OCI-LY7 (cell line): ENCODE data around the gene CEP97. TPM values are rescaled to one million over a fixed set of nuclear protein-coding genes. Genes with fewer than 3 reads are reported as not detected.
A peak's percentile ranks its signal among the peaks of the same experiment; 100 is the strongest.

Source experiments
- BruUV-seq: library from RNA; stranded (reverse); fragments of 400-500 nt; replicated peaks from 2 replicates; lab custom pipeline; 2021; lab: Mats Ljungman, UMichigan
- CTCF ChIA-PET: fragments of 300-600 bp; sonication (Branson Sonifier 250); formaldehyde crosslinking; loops from one replicate; lab custom pipeline; 2022; ENCODE audit warnings: antibody characterized with exemption; ENCODE audit not compliant: unreplicated experiment; lab: Charles Lee
- POLR2A ChIA-PET: fragments of 300-600 bp; sonication (Branson Sonifier 250); formaldehyde crosslinking; loops from one replicate; lab custom pipeline; 2022; ENCODE audit warnings: antibody characterized with exemption; lab: Charles Lee
- DNase-seq: peaks from one replicate; pipeline ENCODE4 v3.0.0-alpha.2; 2015; ENCODE audit warnings: low spot score
- H2AFZ ChIP-seq: fragments of 200-600 bp; sonication (generic), shearing (Covaris generic); 2 replicates; pipeline ENCODE4 v1.6.1; 2014; ENCODE audit warnings: mild to moderate bottlenecking, antibody characterized with exemption, low read length, moderate library complexity
- H3K27ac ChIP-seq: fragments of 200-600 bp; sonication (generic); 2 replicates; pipeline ENCODE4 v1.5.1; 2014; ENCODE audit warnings: mixed run types, low read depth, mild to moderate bottlenecking, moderate library complexity, low read length, inconsistent platforms; ENCODE audit not compliant: poor library complexity, severe bottlenecking
- H3K36me3 ChIP-seq: fragments of 200-600 bp; sonication (generic); 2 replicates; pipeline ENCODE4 v1.6.1; 2014; ENCODE audit warnings: mild to moderate bottlenecking, antibody characterized with exemption, low read length, moderate library complexity, mixed read lengths; ENCODE audit not compliant: insufficient read depth
- H3K4me1 ChIP-seq: fragments of 200-600 bp; sonication (generic); 2 replicates; pipeline ENCODE4 v1.5.1; 2014; ENCODE audit warnings: mild to moderate bottlenecking, low read length; ENCODE audit not compliant: insufficient read depth, poor library complexity, severe bottlenecking
- H3K4me2 ChIP-seq: fragments of 200-600 bp; sonication (generic); 2 replicates; pipeline ENCODE4 v1.6.1; 2014; ENCODE audit warnings: mild to moderate bottlenecking, low read length
- H3K4me3 ChIP-seq: fragments of 200-600 bp; sonication (generic); 2 replicates; pipeline ENCODE4 v1.5.1; 2014; ENCODE audit warnings: mild to moderate bottlenecking, low read depth, low read length; ENCODE audit not compliant: poor library complexity, severe bottlenecking
- H3K79me2 ChIP-seq: fragments of 200-600 bp; sonication (generic); 2 replicates; pipeline ENCODE4 v1.6.1; 2016; ENCODE audit warnings: low read depth, mild to moderate bottlenecking, low read length, moderate library complexity, mixed read lengths; ENCODE audit not compliant: insufficient read depth
- H3K9me2 ChIP-seq: fragments of 200-600 bp; sonication (generic); 2 replicates; pipeline ENCODE4 v1.6.1; 2016; ENCODE audit warnings: mild to moderate bottlenecking, low read length, mixed read lengths; ENCODE audit not compliant: insufficient read depth
- H3K9me3 ChIP-seq: fragments of 200-600 bp; sonication (generic); 2 replicates; pipeline ENCODE4 v1.6.1; 2014; ENCODE audit warnings: mild to moderate bottlenecking, mixed run types, low read length, mixed read lengths
- H4K20me1 ChIP-seq: fragments of 200-600 bp; sonication (generic); 2 replicates; pipeline ENCODE4 v1.6.1; 2014; ENCODE audit warnings: mild to moderate bottlenecking, antibody characterized with exemption, low read length, moderate library complexity, mixed read lengths; ENCODE audit not compliant: insufficient read depth
- EZH2phosphoT487 ChIP-seq: fragments of 200-600 bp; sonication (generic); IDR thresholded peaks from 2 replicates; pipeline ENCODE4 v1.6.1; 2018; ENCODE audit warnings: low read depth, borderline replicate concordance, mild to moderate bottlenecking, mixed run types, antibody characterized with exemption, low read length, moderate library complexity, mixed read lengths
- intact Hi-C: fragments of 100-400 bp; cut with micrococcal nuclease; formaldehyde crosslinking; loops from one replicate; pipeline ENCODE4 v1.10.0; 2022; ENCODE audit not compliant: unreplicated experiment
- total RNA-seq, 2 experiments: library from RNA; depleted of rRNA in 1 of 2; stranded (reverse); fragments of >200 nt in 1 of 2; shearing (Covaris generic) in 1 of 2; gene quantifications; 2 replicates each; pipeline ENCODE4 v1.2.3, GENCODE V29; 2014 to 2022
- TF ChIP-seq, protein P1 (sequence below): fragments of 200-600 bp; sonication (generic); conservative IDR thresholded peaks from 2 replicates; pipeline ENCODE4 v1.5.1; 2014; ENCODE audit warnings: mild to moderate bottlenecking, antibody characterized with exemption, low read length, moderate library complexity, mixed read lengths

CEP97 gene
- total RNA-seq, 2 experiments from 2014 or later = 27.3 to 43.5 TPM

DNA sequence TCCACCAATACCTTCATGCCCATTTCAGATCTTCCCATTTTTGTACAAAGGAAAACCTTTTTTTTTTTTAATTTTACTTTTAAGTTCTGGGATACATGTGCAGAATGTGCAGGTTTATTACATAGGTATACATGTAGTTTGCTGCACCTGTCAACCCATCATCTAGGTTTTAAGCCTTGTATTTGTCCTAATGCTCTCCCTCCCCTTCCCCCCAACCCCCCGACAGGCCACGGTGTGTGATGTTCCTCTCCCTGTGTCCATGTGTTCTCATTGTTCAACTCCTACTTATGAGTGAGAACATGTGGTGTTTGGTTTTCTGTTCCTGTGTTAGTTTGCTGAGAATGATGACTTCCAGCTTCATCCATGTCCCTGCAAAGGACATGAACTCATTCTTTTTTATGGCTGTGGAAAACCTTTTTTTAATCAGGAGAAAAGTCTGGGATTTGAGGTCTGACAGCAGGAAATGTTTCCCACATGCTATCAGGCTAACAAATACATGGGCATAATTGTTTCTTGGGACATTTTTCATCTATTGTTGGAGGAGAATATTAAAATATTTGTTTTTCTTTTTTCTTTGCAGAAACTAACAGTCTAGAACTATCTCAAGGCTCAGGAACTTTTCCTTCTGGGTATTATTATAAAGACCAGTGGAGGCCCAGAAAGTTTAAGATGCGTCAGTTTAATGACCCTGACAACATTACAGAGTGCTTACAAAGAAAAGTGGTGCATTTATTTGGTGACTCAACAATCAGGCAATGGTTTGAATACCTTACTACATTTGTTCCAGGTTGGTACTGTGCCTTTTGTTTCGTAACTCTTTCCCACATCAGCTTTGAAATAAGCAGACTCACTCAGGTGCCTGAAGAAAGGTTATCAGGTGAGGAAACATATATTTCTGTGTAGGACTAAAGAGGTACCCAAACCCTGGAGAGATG is 92.1 kb downstream of the CEP97 start:
- ChIA-PET CTCF (no interaction called here), POLR2A (interaction anchor here (0.6 to 2.5 kb wide), 7 partner anchors 11 to 525 kb away, joined by 3 to 11 read pairs (median 4); partner anchors contain the start of gene NFKBIZ)
- Histone ChIP-seq H2AFZ (no peak overlapping the region), H4K20me1 (no peaks in the 10 kb centered on the region), H3K36me3 (peaks cover 62% of the 10 kb centered on the region), H3K4me2 (no peak overlapping the region), H3K9me2 (no peaks in the 10 kb centered on the region), H3K9me3 (no peaks in the 10 kb centered on the region), H3K27ac (no peak overlapping the region), H3K4me3 (no peak overlapping the region), H3K4me1 (peaks cover 36% of the 10 kb centered on the region), H3K79me2 (peaks cover 11% of the 10 kb centered on the region; the same call in 1 of the 2 replicates)
- BruUV-seq = no TSS peak
- no peak for DNase-seq
- intact Hi-C loops = loop anchor here (10.0 kb wide), 1 partner anchor 318 kb away; no protein-coding TSS in a partner anchor
- no peak for TF ChIP-seq EZH2phosphoT487

DNA sequence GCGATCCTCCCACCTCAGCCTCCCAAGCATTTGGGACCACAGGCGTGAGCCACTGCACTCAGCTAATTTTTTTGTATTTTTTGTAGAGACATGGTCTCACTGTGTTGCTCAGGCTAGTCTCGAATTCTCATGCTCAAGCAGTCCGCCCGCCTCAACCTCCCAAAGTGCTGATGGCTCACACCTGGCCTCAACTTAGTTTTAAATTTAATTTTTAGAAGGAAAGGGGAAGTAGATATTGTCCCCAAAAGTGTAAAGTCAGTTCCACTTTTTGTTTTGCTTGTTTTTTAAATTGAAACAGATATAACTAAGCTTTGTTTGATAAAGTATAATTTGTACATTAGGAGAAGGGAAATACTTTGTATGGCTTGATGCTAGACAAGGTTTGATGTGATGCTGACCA is 93.6 kb downstream of the CEP97 start:
- DNase-seq = peak; percentile 55
- Histone ChIP-seq H3K27ac (peak overlapping the region; percentile 30), H3K4me2 (peak overlapping the region; percentile 16), H3K9me3 (no peaks in the 10 kb centered on the region), H3K36me3 (peaks cover 76% of the 10 kb centered on the region), H2AFZ (no peak overlapping the region), H3K79me2 (peaks cover 11% of the 10 kb centered on the region; the same call in 1 of the 2 replicates), H3K9me2 (no peaks in the 10 kb centered on the region), H3K4me1 (peaks cover 36% of the 10 kb centered on the region), H4K20me1 (no peaks in the 10 kb centered on the region), H3K4me3 (no peak overlapping the region)
- no TSS peak for BruUV-seq
- POLR2A ChIA-PET = interaction anchor here (0.9 to 2.5 kb wide), 13 partner anchors 8 to 408 kb away, joined by 3 to 11 read pairs (median 4); partner anchors contain the start of gene NFKBIZ
- CTCF ChIA-PET = interaction anchor here (0.8 to 0.9 kb wide), 2 partner anchors 59 to 416 kb away, joined by 3 read pairs; no protein-coding TSS in a partner anchor
- intact Hi-C loops = loop anchor here (10.0 kb wide), 1 partner anchor 317 kb away; no protein-coding TSS in a partner anchor
- TF ChIP-seq, protein P1, sequence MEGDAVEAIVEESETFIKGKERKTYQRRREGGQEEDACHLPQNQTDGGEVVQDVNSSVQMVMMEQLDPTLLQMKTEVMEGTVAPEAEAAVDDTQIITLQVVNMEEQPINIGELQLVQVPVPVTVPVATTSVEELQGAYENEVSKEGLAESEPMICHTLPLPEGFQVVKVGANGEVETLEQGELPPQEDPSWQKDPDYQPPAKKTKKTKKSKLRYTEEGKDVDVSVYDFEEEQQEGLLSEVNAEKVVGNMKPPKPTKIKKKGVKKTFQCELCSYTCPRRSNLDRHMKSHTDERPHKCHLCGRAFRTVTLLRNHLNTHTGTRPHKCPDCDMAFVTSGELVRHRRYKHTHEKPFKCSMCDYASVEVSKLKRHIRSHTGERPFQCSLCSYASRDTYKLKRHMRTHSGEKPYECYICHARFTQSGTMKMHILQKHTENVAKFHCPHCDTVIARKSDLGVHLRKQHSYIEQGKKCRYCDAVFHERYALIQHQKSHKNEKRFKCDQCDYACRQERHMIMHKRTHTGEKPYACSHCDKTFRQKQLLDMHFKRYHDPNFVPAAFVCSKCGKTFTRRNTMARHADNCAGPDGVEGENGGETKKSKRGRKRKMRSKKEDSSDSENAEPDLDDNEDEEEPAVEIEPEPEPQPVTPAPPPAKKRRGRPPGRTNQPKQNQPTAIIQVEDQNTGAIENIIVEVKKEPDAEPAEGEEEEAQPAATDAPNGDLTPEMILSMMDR = no peak
- no peak for TF ChIP-seq EZH2phosphoT487

DNA sequence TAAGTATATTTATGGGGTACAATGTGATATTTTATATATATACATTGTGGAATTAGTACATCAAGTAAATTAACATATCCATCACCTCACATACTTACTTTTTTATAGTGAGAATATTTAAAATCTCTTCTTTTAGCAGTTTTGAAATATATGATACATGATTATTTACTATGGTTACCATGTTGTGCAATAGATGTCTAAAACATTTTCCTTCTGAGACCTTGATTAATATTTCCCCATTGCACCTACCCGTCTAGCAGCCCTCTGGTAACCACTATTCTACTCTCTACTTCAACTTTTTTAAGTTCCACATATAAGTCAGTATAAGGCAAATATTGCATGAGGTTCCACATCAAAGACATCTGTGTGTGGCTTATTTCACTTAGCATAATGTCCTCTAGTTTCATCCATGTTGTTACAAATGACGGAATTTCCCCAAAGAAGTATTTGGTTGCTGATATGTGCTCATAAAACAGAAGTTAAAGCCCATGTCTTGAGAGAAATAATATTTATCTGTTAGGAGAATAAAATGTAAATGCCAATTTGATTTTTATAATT is 95.3 kb downstream of the CEP97 start:
- Histone ChIP-seq H3K4me2 (no peak overlapping the region), H3K9me3 (no peaks in the 10 kb centered on the region), H4K20me1 (no peaks in the 10 kb centered on the region), H3K9me2 (no peaks in the 10 kb centered on the region), H3K4me1 (peaks cover 26% of the 10 kb centered on the region), H2AFZ (no peak overlapping the region), H3K36me3 (peaks cover 79% of the 10 kb centered on the region), H3K4me3 (no peak overlapping the region), H3K27ac (no peak overlapping the region), H3K79me2 (peaks cover 3% of the 10 kb centered on the region; the same call in 1 of the 2 replicates)
- TF ChIP-seq, protein P1 = no peak
- TF ChIP-seq EZH2phosphoT487 = no peak
- ChIA-PET POLR2A (interaction anchor here (0.6 to 1.1 kb wide), 4 partner anchors 10 to 128 kb away, joined by 3 read pairs; no protein-coding TSS in a partner anchor), CTCF (no interaction called here)
- BruUV-seq = no TSS peak
- no peak for DNase-seq
- intact Hi-C loops = loop anchor here (10.0 kb wide), 1 partner anchor 315 kb away; no protein-coding TSS in a partner anchor
